K562 (cell line): Measurements from ENCODE around the gene BAHD1.

Source experiments
- BHLHE40 ChIP-seq: IDR thresholded peaks from 2 replicates; pipeline ENCODE4 v1.6.1; 2011; ENCODE audit warnings: low read length, improper control_type of control experiment
- CEBPB ChIP-seq: fragments of 450-650 bp; IDR thresholded peaks from 2 replicates; pipeline ENCODE4 v1.6.1; 2016; ENCODE audit warnings: missing genetic modification characterization, missing compliant biosample characterization
- CTCF ChIP-seq, 3 experiments: IDR thresholded peaks in 2 of 3; conservative IDR thresholded peaks in 1 of 3; 2 replicates each; pipeline ENCODE4 v1.5.1; 2011 to 2012; ENCODE audit warnings: low read length in 3 of 3, mild to moderate bottlenecking in 3 of 3, control low read depth in 2 of 3, improper control_type of control experiment in 1 of 3, inconsistent platforms in 1 of 3, low read depth in 1 of 3, mixed read lengths in 1 of 3, moderate library complexity in 1 of 3; ENCODE audit not compliant: insufficient read depth in 2 of 3
- EP300 ChIP-seq: IDR thresholded peaks from 2 replicates; pipeline ENCODE4 v1.6.1; 2012; ENCODE audit warnings: low read length, improper control_type of control experiment
- ETS1 ChIP-seq: conservative IDR thresholded peaks from 2 replicates; pipeline ENCODE4 v1.6.1; 2011; ENCODE audit warnings: low read depth, mild to moderate bottlenecking, low read length; ENCODE audit not compliant: control insufficient read depth
- MAFG ChIP-seq: fragments of 450-650 bp; conservative IDR thresholded peaks from 2 replicates; pipeline ENCODE4 v1.6.1; 2016; ENCODE audit warnings: missing genetic modification characterization, missing compliant biosample characterization
- PRDM10 ChIP-seq: fragments of 450-650 bp; IDR thresholded peaks from 2 replicates; pipeline ENCODE4 v1.6.1; 2018; ENCODE audit not compliant: partially characterized antibody
- PTBP1 ChIP-seq: fragments of 200-400 bp; formaldehyde crosslinking; IDR thresholded peaks from 2 replicates; pipeline ENCODE4 v1.6.1; 2017; ENCODE audit warnings: low read depth, low read length
- SIN3B ChIP-seq: fragments of 450-650 bp; IDR thresholded peaks from 2 replicates; pipeline ENCODE4 v1.6.1; 2017; ENCODE audit warnings: low read depth, mild to moderate bottlenecking, moderate library complexity
- THAP7 ChIP-seq: fragments of 250-450 bp; sonication (Bioruptor Pico); IDR thresholded peaks from 2 replicates; pipeline ENCODE4 v1.5.0; 2021
- XRCC5 ChIP-seq: fragments of 200-400 bp; formaldehyde crosslinking; IDR thresholded peaks from 2 replicates; pipeline ENCODE4 v1.6.1; 2017; ENCODE audit warnings: low read depth, mild to moderate bottlenecking, low read length

- TF ChIP-seq PRDM10 (no peak), ETS1 (no peak), CEBPB (tag) (no peak), EP300 (no peak), SIN3B (no peak), MAFG (no peak), XRCC5 (no peak), BHLHE40 (no peak), CTCF (IDR thresholded peaks at IDR 0.05 in 2 of 3, conservative IDR thresholded peaks at IDR 0.05 in 1 of 3; ENCODE audit: insufficient read depth in 2 of 3, low read depth in 1 of 3, low read length in 3 of 3) (no peak), PTBP1 (no peak), THAP7 (CRISPR knock-in tag) (no peak)
Measured at GRCh38 chr15:40438712-40439111, 2.0 kb upstream of the BAHD1 start.
